Measurements from ENCODE around the gene IL27RA.
A peak's percentile ranks its signal among the peaks of the same experiment; 100 is the strongest.

GRCh38 chr19:14006085-14006765 lies 25.3 kb upstream of the IL27RA start, which contains the start of gene RFX1:
- TF ChIP-seq RAD21 (conservative IDR thresholded peaks at IDR 0.05) (no peak), POLR2AphosphoS5 (IDR thresholded peaks at IDR 0.05) (peak; percentile 34)
